Measurements from ENCODE around the gene C2orf92.

GRCh38 chr2:97698530-97698929, 29.0 kb downstream of the C2orf92 start:
- TF ChIP-seq CTCF (IDR thresholded peaks at IDR 0.05; ENCODE audit: low read length) = no peak
- no peak for TF ChIP-seq EZH2 (optimal IDR thresholded peaks at IDR 0.05; ENCODE audit: low read depth, low read length)
